K562 (cell line): ENCODE data around the gene PPP1R37.

Experiments
- BMI1 ChIP-seq: fragments of 150-350 bp; IDR thresholded peaks from 2 replicates; pipeline ENCODE4 v1.6.1; 2014; ENCODE audit warnings: low read length
- CREB1 ChIP-seq, 2 experiments: sonication (generic) in 1 of 2; formaldehyde crosslinking in 1 of 2; IDR thresholded peaks; 2 replicates each; pipeline versions ENCODE4 v1.6.1 to v1.8.0; 2012 to 2022; ENCODE audit warnings: inconsistent platforms in 1 of 2, mild to moderate bottlenecking in 1 of 2, missing genetic modification reagents in 1 of 2, moderate library complexity in 1 of 2
- E2F8 ChIP-seq: fragments of 450-650 bp; IDR thresholded peaks from 2 replicates; pipeline ENCODE4 v1.7.1; 2018; ENCODE audit warnings: mild to moderate bottlenecking, low read depth; ENCODE audit not compliant: partially characterized antibody
- HDAC2 ChIP-seq: fragments of 450-650 bp; IDR thresholded peaks from 2 replicates; pipeline ENCODE4 v1.6.1; 2016; ENCODE audit warnings: mild to moderate bottlenecking
- ILF3 ChIP-seq: fragments of 450-650 bp; IDR thresholded peaks from 2 replicates; pipeline ENCODE4 v1.6.1; 2018; ENCODE audit warnings: antibody characterized with exemption, mild to moderate bottlenecking, moderate library complexity, borderline replicate concordance
- MAFK ChIP-seq: IDR thresholded peaks from 2 replicates; pipeline ENCODE4 v1.6.1; 2011; ENCODE audit warnings: low read length, improper control_type of control experiment
- NFE2 ChIP-seq: IDR thresholded peaks from 2 replicates; pipeline ENCODE4 v1.6.1; 2014; ENCODE audit warnings: antibody characterized with exemption, low read depth
- RB1 ChIP-seq: fragments of 450-650 bp; IDR thresholded peaks from 2 replicates; pipeline ENCODE4 v1.6.1; 2017; ENCODE audit warnings: low read depth, mild to moderate bottlenecking
- SMAD1 ChIP-seq: fragments of 150-350 bp; IDR thresholded peaks from 2 replicates; pipeline ENCODE4 v1.6.1; 2014; ENCODE audit warnings: low read length, low read depth; ENCODE audit not compliant: partially characterized antibody
- ZNF217 ChIP-seq: sonication (generic); formaldehyde crosslinking; IDR thresholded peaks from 2 replicates; pipeline ENCODE4 v1.8.0; 2022; ENCODE audit warnings: mild to moderate bottlenecking, missing genetic modification reagents
- ZNF277 ChIP-seq: fragments of 250-450 bp; sonication (Bioruptor Pico); IDR thresholded peaks from 2 replicates; pipeline ENCODE4 v1.8.0; 2022; ENCODE audit warnings: inconsistent platforms, mild to moderate bottlenecking, moderate library complexity, borderline replicate concordance

- TF ChIP-seq E2F8 (no peak), BMI1 (no peak), NFE2 (no peak), HDAC2 (no peak), SMAD1 (no peak), ZNF217 (CRISPR knock-in tag) (no peak), ILF3 (no peak), ZNF277 (CRISPR knock-in tag) (no peak), MAFK (no peak), CREB1 (IDR thresholded peaks at IDR 0.05) (no peak), CREB1 (CRISPR knock-in tag; IDR thresholded peaks at IDR 0.05) (no peak), RB1 (no peak)
Measured at GRCh38 chr19:45152504-45153338, 59.7 kb downstream of the PPP1R37 start.
